LoVo (cell line): ENCODE measurements around the gene ZP2.
"Not testable (repeated sequence)": the region's sequence is repeated elsewhere in the genome, so short reads cannot be mapped to it uniquely, and the experiment has no call there.

Experiments used
- DNase-seq: peaks from one replicate; pipeline ENCODE4 v3.0.0-alpha.2; 2016; ENCODE audit warnings: low spot score

Gene ZP2

DNA sequence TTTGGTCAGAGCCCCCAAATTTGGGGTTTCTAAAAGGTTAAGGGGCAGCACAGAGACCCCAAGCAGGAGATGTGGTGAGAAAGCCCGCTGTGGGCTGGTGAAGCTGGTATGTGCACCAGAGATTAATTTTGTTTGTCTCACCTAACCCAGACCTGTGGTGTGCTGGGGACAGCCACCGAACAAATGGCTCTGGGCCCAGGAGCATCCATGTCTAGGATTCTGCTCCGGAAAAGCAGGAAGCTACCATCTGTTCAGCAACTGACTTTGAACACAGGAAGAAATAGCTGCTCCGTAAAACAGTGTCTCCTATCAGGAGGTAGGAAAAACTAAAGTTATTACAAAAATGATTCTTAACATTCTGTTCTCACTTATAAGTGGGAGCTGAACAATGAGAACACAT, 2.7 kb upstream of the ZP2 start:
- DNase-seq = no peak

GRCh38 chr16:21208446-21209230, 2.7 kb downstream of the ZP2 start:
- DNase-seq = no peak

- DNase-seq = no peak
Measured at GRCh38 chr16:21206550-21206949, 4.8 kb downstream of the ZP2 start.

DNA sequence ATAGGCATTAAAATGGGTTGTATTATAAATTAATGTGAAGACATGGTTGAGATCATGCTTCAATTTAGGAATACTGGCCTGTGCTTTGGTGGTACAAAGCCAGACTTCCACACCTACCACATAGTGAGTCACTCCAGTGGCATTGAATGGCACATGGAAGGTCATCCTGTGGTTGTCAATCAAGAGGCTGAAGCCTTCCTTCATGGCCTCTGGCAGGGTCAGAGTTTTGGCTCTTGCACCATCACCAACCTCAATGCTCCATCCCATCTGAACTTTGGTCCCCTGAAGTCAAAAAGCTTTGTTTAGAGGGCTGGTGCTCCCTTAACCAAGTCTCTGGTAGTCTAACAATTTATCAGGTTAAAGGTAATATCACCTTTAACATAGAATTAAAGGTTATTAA, 6.1 kb downstream of the ZP2 start:
- DNase-seq = no peak

GRCh38 chr16:21203155-21203797, 8.1 kb downstream of the ZP2 start:
- no peak for DNase-seq

GRCh38 chr16:21199607-21200218, 11.7 kb downstream of the ZP2 start:
- no peak for DNase-seq

DNA sequence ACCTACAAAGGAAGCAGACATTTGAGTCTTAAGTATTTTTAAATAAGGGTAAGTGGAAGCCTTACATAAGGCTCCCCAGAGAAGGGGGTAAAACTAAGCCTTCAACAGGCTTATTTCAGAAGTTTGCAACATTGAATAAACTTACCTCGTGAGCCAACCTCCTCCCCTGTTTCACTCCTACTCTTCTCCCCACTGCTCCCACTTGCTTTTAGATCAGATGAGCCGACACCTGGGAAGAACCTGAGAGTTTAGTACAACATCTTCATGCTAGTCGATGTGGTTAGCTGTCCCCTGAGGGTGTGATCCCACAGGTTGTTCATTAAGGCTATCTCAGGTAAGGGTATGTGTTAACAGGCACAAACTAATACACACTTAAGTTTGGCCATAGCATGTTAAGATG, 13.8 kb downstream of the ZP2 start:
- DNase-seq = no peak

GRCh38 chr16:21197112-21197511, 14.3 kb downstream of the ZP2 start:
- no peak for DNase-seq

GRCh38 chr16:21195330-21195729, 16.0 kb downstream of the ZP2 start:
- not testable (repeated sequence) for DNase-seq

- DNase-seq = no peak
Measured at GRCh38 chr16:21194771-21195301, 16.5 kb downstream of the ZP2 start.

GRCh38 chr16:21192991-21193390, 18.4 kb downstream of the ZP2 start:
- DNase-seq = no peak

GRCh38 chr16:21190599-21190998, 20.8 kb downstream of the ZP2 start:
- no peak for DNase-seq

DNA sequence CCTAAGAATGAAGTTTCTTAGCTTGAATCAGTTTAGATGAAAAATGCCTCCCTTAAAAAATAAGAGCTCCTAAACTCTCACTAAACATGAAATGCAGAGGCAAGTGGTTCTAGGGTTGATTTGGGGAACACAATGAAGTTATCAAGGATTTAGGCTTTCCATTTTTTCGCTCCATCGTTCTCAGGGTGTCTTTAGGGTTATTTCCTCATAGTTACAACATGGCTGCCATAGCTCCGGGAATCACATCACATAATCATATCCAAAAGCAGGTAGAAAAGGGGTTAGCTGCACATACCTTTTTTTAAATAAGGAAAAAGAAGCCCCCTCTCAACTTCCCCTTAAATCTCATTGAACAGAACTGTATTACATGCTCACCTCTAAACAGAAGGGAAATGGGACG, 21.4 kb downstream of the ZP2 start:
- DNase-seq = no peak

GRCh38 chr16:21189311-21189710, 22.1 kb downstream of the ZP2 start:
- DNase-seq = no peak

DNA sequence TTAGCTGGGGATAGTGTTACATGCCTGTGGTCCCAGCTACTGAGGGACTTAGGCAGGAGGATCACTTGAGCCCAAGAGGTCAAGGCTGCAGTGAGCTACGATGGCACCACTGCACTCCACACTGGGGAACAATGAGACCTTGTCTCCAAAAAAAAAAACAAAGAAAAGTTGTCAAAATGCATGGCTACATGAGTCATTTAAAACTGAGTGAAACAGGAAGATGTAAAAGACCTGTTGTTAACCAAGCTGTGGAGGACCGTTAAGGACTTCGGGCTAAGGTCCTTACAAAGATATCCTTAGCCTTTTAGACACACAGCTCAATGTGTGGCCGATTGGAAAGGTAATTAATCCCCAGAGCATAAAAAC, 25.1 kb downstream of the ZP2 start:
- no peak for DNase-seq

- no peak for DNase-seq
Measured at GRCh38 chr16:21185659-21186325, 25.6 kb downstream of the ZP2 start.

GRCh38 chr16:21184834-21185233, 26.5 kb downstream of the ZP2 start:
- no peak for DNase-seq

- no peak for DNase-seq
Measured at GRCh38 chr16:21183995-21184394, 27.4 kb downstream of the ZP2 start.

- no peak for DNase-seq
Measured at GRCh38 chr16:21179983-21180365, 31.4 kb downstream of the ZP2 start.

DNA sequence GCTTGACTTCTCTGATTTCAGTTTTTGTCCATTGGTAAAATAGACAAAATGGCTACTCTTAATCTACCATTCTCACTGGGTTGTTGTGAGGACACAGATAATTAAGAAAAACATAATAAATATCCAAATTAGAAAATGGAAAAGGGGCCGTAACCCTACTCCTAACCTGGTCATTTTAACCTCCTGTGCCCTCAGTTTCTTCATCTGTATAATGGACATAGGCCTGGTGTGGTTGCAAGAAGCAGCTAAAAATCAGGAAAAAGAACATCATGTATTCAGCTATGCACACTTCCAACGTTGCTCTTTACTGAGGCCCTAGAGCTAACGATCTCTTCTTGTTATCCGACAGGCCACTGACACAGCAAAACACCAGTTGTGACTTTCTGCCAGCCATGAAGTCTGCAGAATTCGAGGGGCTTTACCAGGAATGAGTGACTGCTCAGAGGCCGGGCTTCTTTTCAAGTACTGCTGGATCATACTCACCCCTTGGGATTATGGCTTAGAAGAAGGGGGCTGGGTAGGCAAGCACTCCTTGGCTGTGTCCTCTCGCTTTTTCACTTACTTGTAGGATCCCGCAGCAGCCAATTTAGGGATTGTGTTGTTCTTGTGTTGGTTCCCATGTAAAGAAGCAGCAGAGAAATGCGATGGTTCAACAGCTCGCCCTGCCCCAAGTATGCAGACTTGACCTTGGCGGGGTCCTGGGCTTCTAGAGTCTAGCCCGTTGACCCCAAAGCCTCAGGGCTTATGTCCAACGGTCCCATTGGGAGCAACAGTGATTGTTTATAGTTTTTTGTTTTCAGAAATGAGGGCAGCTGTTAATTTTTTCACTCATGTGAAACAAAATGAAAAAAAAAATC, 32.0 kb downstream of the ZP2 start:
- no peak for DNase-seq

DNA sequence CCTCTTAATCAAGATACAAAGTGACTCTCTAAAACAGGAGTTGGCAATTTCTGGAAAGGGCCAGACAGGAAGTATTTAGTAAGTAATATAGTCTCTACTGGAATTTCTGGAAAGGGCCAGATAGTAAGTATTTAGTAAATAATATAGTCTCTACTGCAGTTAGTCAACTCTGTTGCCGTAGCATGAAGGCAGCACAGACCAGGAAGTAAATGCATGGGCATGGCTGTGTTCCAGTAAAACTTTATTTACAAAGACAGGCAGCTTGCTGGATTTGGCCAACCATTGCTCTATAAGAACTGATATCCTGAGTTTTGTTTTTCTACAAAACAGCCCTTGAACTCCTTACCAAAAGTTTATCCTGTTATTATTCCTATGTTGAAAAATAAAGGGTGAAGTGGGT, 36.0 kb downstream of the ZP2 start:
- DNase-seq = no peak

DNA sequence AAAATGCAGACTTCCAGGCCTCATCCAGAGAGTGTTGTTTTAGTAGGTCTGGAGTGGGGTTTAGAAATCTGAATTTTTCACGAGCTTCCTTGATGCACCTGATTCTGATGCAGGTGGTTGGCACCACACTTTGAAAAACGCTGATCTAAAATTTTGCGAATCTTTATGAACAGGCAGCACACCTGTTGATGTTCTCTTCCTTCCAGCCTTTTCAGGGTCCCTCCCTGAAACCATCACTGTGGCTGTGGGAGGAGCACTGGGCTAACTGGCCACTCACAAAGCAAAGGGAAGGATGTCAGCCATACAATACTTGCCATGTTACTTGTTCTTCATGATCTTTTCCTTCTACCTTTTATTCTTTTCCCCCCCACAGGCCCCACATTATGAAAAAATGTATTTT, 38.7 kb downstream of the ZP2 start:
- DNase-seq = no peak
